ENCODE data around the gene TMEM236. TPM values are rescaled to one million over a fixed set of nuclear protein-coding genes. Genes with fewer than 3 reads are reported as not detected.
A peak's percentile ranks its signal among the peaks of the same experiment; 100 is the strongest.

The TMEM236 gene
- polyA plus RNA-seq, 1 experiment = 0.02 TPM

GRCh38 chr10:17740668-17741067, 11.3 kb upstream of the TMEM236 start:
- ChIA-PET POLR2A (no interaction called here), CTCF (no interaction called here)
- H3K9me3 ChIP-seq (ENCODE audit: control insufficient read depth, insufficient read depth, low read length) = no peaks in the 10 kb centered on the region
- TF ChIP-seq, protein P1, sequence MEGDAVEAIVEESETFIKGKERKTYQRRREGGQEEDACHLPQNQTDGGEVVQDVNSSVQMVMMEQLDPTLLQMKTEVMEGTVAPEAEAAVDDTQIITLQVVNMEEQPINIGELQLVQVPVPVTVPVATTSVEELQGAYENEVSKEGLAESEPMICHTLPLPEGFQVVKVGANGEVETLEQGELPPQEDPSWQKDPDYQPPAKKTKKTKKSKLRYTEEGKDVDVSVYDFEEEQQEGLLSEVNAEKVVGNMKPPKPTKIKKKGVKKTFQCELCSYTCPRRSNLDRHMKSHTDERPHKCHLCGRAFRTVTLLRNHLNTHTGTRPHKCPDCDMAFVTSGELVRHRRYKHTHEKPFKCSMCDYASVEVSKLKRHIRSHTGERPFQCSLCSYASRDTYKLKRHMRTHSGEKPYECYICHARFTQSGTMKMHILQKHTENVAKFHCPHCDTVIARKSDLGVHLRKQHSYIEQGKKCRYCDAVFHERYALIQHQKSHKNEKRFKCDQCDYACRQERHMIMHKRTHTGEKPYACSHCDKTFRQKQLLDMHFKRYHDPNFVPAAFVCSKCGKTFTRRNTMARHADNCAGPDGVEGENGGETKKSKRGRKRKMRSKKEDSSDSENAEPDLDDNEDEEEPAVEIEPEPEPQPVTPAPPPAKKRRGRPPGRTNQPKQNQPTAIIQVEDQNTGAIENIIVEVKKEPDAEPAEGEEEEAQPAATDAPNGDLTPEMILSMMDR (IDR thresholded peaks at IDR 0.05; ENCODE audit: low read depth, low read length) = no peak
- no peak for DNase-seq (ENCODE audit: low read depth, low spot score)
- no peaks in the 10 kb centered on the region for H3K27me3 ChIP-seq (ENCODE audit: control insufficient read depth, insufficient read depth, low read length)
- H3K27ac ChIP-seq (ENCODE audit: low read depth, low read length) = no peak overlapping the region
- H3K4me3 ChIP-seq (ENCODE audit: low read depth, low read length) = no peak overlapping the region

- peak; percentile 15 for DNase-seq (ENCODE audit: low read depth, low spot score)
- peak overlapping the region; percentile 29; the same call in 1 of the 2 replicates for H3K4me3 ChIP-seq (ENCODE audit: low read depth, low read length)
- POLR2A ChIA-PET = no interaction called here
- TF ChIP-seq, protein P1 (IDR thresholded peaks at IDR 0.05; ENCODE audit: low read depth, low read length) = peak; percentile 86
- no peak overlapping the region for H3K27ac ChIP-seq (ENCODE audit: low read depth, low read length)
- H3K27me3 ChIP-seq (ENCODE audit: control insufficient read depth, insufficient read depth, low read length) = no peaks in the 10 kb centered on the region
- CTCF ChIA-PET = interaction anchor here (0.6 to 3.3 kb wide), 29 partner anchors 8 to 544 kb away, joined by 3 to 14 read pairs (median 4); no protein-coding TSS in a partner anchor
- H3K9me3 ChIP-seq (ENCODE audit: control insufficient read depth, insufficient read depth, low read length) = no peaks in the 10 kb centered on the region
Observed at GRCh38 chr10:17742918-17743317, 9.1 kb upstream of the TMEM236 start.

GRCh38 chr10:17743437-17743836, 8.6 kb upstream of the TMEM236 start:
- Histone ChIP-seq H3K4me3 (ENCODE audit: low read depth, low read length) (no peak overlapping the region), H3K9me3 (ENCODE audit: control insufficient read depth, insufficient read depth, low read length) (no peaks in the 10 kb centered on the region), H3K27me3 (ENCODE audit: control insufficient read depth, insufficient read depth, low read length) (no peaks in the 10 kb centered on the region), H3K27ac (ENCODE audit: low read depth, low read length) (no peak overlapping the region)
- POLR2A ChIA-PET = no interaction called here
- DNase-seq (ENCODE audit: low read depth, low spot score) = no peak
- CTCF ChIA-PET = interaction anchor here (0.7 to 3.3 kb wide), 11 partner anchors 13 to 473 kb away, joined by 3 to 14 read pairs (median 5); no protein-coding TSS in a partner anchor
- TF ChIP-seq, protein P1 (IDR thresholded peaks at IDR 0.05; ENCODE audit: low read depth, low read length) = no peak

- no peak overlapping the region for H3K27ac ChIP-seq (ENCODE audit: low read depth, low read length)
- TF ChIP-seq, protein P1 (IDR thresholded peaks at IDR 0.05; ENCODE audit: low read depth, low read length) = no peak
- POLR2A ChIA-PET = no interaction called here
- H3K9me3 ChIP-seq (ENCODE audit: control insufficient read depth, insufficient read depth, low read length) = no peaks in the 10 kb centered on the region
- CTCF ChIA-PET = interaction anchor here (1.1 to 3.3 kb wide), 5 partner anchors 104 to 472 kb away, joined by 3 to 14 read pairs (median 5); no protein-coding TSS in a partner anchor
- H3K4me3 ChIP-seq (ENCODE audit: low read depth, low read length) = no peak overlapping the region
- no peaks in the 10 kb centered on the region for H3K27me3 ChIP-seq (ENCODE audit: control insufficient read depth, insufficient read depth, low read length)
- DNase-seq (ENCODE audit: low read depth, low spot score) = no peak
Observed at GRCh38 chr10:17744341-17744861, 7.6 kb upstream of the TMEM236 start.

DNA sequence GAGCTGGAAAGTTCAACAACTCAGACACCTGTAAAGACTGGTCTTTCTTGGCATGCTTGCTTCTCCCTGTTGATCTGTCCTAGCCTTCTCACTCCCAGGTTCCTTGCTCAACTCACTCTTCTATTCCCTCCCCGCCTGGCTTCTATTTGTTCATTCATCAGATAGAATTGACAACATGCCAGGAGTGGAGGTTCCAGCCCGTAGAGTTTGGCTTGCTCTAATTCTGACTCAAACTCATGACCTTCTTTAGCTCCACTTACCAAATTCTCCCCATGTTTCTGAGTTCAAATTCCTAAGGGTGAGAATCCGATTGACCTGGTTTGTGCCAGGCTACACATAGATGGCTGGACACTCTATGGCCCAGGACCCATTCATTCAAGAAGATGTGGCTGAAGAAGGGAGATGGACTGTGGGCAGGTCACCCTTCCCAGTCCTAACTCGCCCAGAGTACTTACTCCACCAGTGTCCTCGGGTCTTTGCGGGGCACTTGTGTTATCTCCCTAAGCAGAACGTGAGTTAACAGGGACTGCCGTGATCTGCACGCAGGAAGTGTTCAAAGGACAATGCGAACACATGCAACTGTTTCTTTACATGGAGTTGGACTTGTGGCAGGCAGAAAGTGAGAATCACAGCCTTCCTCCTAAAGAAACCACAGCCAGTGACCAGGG, 4.0 kb upstream of the TMEM236 start:
- Histone ChIP-seq H3K27ac (ENCODE audit: low read depth, low read length) (no peak overlapping the region), H3K4me3 (ENCODE audit: low read depth, low read length) (no peak overlapping the region), H3K9me3 (ENCODE audit: control insufficient read depth, insufficient read depth, low read length) (no peaks in the 10 kb centered on the region), H3K27me3 (ENCODE audit: control insufficient read depth, insufficient read depth, low read length) (no peaks in the 10 kb centered on the region)
- ChIA-PET CTCF (interaction anchor here (0.8 to 3.6 kb wide), 2 partner anchors 11 to 141 kb away, joined by 3 to 16 read pairs; no protein-coding TSS in a partner anchor), POLR2A (no interaction called here)
- TF ChIP-seq, protein P1 (IDR thresholded peaks at IDR 0.05; ENCODE audit: low read depth, low read length) = no peak
- no peak for DNase-seq (ENCODE audit: low read depth, low spot score)

All from AG04450 (cell line).